ENCODE data around the gene CACNA1C. TPM values are rescaled to one million over a fixed set of nuclear protein-coding genes. Genes with fewer than 3 reads are reported as not detected.
A peak's percentile ranks its signal among the peaks of the same experiment; 100 is the strongest.

Gene CACNA1C
- total RNA-seq, 2 experiments from 2014 or later: 0.05 to 0.08 TPM

- Histone ChIP-seq H3K4me3 (ENCODE audit: low read length) (no peak overlapping the region), H3K27me3 (ENCODE audit: control insufficient read depth in 1 of 2, insufficient read depth in 2 of 2, low read length in 2 of 2) (peaks cover 2 to 7% of the 10 kb centered on the region in 2 experiments), H3K36me3 (ENCODE audit: insufficient read depth, low read length) (no peaks in the 10 kb centered on the region), H3K27ac (ENCODE audit: low read depth in 1 of 2, low read length in 2 of 2) (no peak overlapping the region), H3K9me3 (ENCODE audit: control insufficient read depth in 1 of 2, insufficient read depth in 1 of 2, low read length in 2 of 2) (no peaks in the 10 kb centered on the region), H3K4me1 (ENCODE audit: insufficient read depth, low read length) (no peaks in the 10 kb centered on the region)
- no peaks in the 10 kb centered on the region for H3K9me3 Mint-ChIP-seq
- intact Hi-C loops (cut with DNase I, micrococcal nuclease): no loop called here
- ATAC-seq (ENCODE audit: poor library complexity) (no peak), DNase-seq (no peak)
- TF ChIP-seq CTCF (IDR thresholded peaks at IDR 0.05): no peak
- no peak overlapping the region for H3K27ac Mint-ChIP-seq
- no peaks in the 10 kb centered on the region for H3K4me1 Mint-ChIP-seq (ENCODE audit: low read depth)
- H3K4me3 Mint-ChIP-seq: no peak overlapping the region
- H3K27me3 Mint-ChIP-seq: peaks cover 5% of the 10 kb centered on the region
- CTCF ChIA-PET: no interaction called here
- H3K36me3 Mint-ChIP-seq (ENCODE audit: low read depth): no peaks in the 10 kb centered on the region
- POLR2A ChIA-PET: no interaction called here
These were observed 602.0 kb downstream of the CACNA1C start for GRCh38 chr12:2654741-2655140.

- intact Hi-C loops (cut with DNase I, micrococcal nuclease): no loop called here
- Mint-ChIP-seq H3K27me3 (no peaks in the 10 kb centered on the region), H3K27ac (no peak overlapping the region), H3K4me3 (no peak overlapping the region), H3K9me3 (no peaks in the 10 kb centered on the region), H3K36me3 (ENCODE audit: low read depth) (no peaks in the 10 kb centered on the region), H3K4me1 (ENCODE audit: low read depth) (no peaks in the 10 kb centered on the region)
- DNase-seq (no peak), ATAC-seq (ENCODE audit: poor library complexity) (no peak)
- CTCF ChIA-PET: no interaction called here
- POLR2A ChIA-PET: no interaction called here
- no peaks in the 10 kb centered on the region for H3K36me3 ChIP-seq (ENCODE audit: insufficient read depth, low read length)
- H3K4me1 ChIP-seq (ENCODE audit: insufficient read depth, low read length): no peaks in the 10 kb centered on the region
- no peak for TF ChIP-seq CTCF (IDR thresholded peaks at IDR 0.05)
- H3K4me3 ChIP-seq (ENCODE audit: low read length): no peak overlapping the region
- H3K27me3 ChIP-seq (ENCODE audit: control insufficient read depth in 1 of 2, insufficient read depth in 2 of 2, low read length in 2 of 2): no peaks in the 10 kb centered on the region
- no peaks in the 10 kb centered on the region for H3K9me3 ChIP-seq (ENCODE audit: control insufficient read depth in 1 of 2, insufficient read depth in 1 of 2, low read length in 2 of 2)
- no peak overlapping the region for H3K27ac ChIP-seq (ENCODE audit: low read depth in 1 of 2, low read length in 2 of 2)
These were observed 609.7 kb downstream of the CACNA1C start for GRCh38 chr12:2662524-2662923.

GRCh38 chr12:2664721-2665577, 612.2 kb downstream of the CACNA1C start:
- H3K36me3 ChIP-seq (ENCODE audit: insufficient read depth, low read length): peaks cover 2% of the 10 kb centered on the region
- TF ChIP-seq CTCF (IDR thresholded peaks at IDR 0.05): no peak
- H3K27me3 ChIP-seq (ENCODE audit: control insufficient read depth in 1 of 2, insufficient read depth in 2 of 2, low read length in 2 of 2): no peaks in the 10 kb centered on the region
- H3K4me3 ChIP-seq (ENCODE audit: low read length): no peak overlapping the region
- H3K27ac ChIP-seq (ENCODE audit: low read depth in 1 of 2, low read length in 2 of 2): no peak overlapping the region
- CTCF ChIA-PET: no interaction called here
- POLR2A ChIA-PET: no interaction called here
- ATAC-seq (ENCODE audit: poor library complexity) (no peak), DNase-seq (peak in 1 of 14 experiments; percentile 23)
- Mint-ChIP-seq H3K36me3 (ENCODE audit: low read depth) (no peaks in the 10 kb centered on the region), H3K27ac (no peak overlapping the region), H3K4me1 (ENCODE audit: low read depth) (no peaks in the 10 kb centered on the region), H3K9me3 (no peaks in the 10 kb centered on the region), H3K4me3 (no peak overlapping the region), H3K27me3 (no peaks in the 10 kb centered on the region)
- intact Hi-C loops (cut with DNase I, micrococcal nuclease): no loop called here
- no peaks in the 10 kb centered on the region for H3K4me1 ChIP-seq (ENCODE audit: insufficient read depth, low read length)
- H3K9me3 ChIP-seq (ENCODE audit: control insufficient read depth in 1 of 2, insufficient read depth in 1 of 2, low read length in 2 of 2): no peaks in the 10 kb centered on the region

Measured in CD4-positive, alpha-beta T cell (primary cell).